ENCODE results near the gene CENPF.

The CENPF gene

GRCh38 chr1:214617246-214617645 is 14.3 kb downstream of the CENPF start:
- no peak for DNase-seq (ENCODE audit: low read depth, low spot score)

DNA sequence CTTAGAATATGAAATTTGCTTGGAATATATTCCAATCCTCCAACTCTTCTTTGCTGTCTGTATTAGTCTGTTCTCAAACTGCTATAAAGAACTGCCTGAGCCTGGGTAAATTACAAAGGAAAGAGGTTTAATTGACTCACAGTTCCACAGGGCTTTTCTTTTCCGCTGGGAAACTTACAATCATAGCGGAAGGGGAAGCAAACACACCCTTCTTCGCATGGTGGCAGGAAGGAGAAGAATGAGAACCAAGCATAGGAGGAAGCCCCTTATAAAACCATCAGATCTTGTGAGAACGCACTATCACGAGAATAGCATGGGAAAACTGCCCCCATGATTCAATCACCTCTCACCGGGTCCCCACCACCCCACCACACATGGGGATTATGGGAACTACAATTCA is 14.8 kb downstream of the CENPF start:
- no peak for DNase-seq (ENCODE audit: low read depth, low spot score)

GRCh38 chr1:214621236-214621635 is 18.2 kb downstream of the CENPF start:
- no peak for DNase-seq (ENCODE audit: low read depth, low spot score)

DNA sequence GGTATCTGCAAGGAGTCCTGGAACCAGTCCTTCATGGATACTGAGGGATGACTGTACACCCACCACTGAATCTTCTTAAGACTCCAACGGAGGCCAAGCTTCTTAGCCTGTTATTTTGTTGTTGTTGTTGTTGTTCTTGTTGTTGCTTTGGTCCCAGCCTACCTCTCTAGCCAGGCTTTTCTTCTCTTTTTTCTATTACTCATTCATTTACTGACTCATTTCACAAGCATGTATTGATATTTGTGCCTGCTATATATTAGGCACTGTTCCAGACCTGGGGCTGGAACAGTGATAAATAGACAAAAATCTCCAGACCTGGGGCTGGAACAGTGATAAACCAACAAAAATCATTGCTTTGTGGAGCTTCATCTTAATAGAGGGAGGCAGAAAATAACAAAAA is 20.4 kb downstream of the CENPF start:
- peak; percentile 37 for DNase-seq (ENCODE audit: low read depth, low spot score)

DNA sequence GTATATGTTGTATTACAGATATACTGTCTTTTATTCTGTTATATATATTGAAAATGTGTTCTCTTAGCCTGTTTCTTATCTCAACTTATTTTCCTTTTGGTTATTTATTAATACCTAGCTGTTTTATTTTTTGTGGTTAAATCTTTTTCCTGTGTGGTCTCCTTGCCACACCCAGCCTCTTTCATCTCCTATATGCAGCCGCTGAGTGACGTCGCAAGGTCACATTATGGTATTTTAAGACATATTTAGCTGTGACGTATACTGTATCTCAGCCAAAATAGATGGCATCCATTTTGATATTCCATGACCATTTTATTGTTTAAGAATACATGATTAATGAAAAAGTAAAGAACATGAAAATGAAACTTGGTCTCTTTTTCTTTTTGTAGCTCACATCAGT is 29.1 kb downstream of the CENPF start:
- no peak for DNase-seq (ENCODE audit: low read depth, low spot score)

- DNase-seq (ENCODE audit: low read depth, low spot score), result no peak
Measured at GRCh38 chr1:214633686-214634085, 30.7 kb downstream of the CENPF start.

- DNase-seq (ENCODE audit: low read depth, low spot score), result no peak
Measured at GRCh38 chr1:214634267-214634666, 31.3 kb downstream of the CENPF start.

DNA sequence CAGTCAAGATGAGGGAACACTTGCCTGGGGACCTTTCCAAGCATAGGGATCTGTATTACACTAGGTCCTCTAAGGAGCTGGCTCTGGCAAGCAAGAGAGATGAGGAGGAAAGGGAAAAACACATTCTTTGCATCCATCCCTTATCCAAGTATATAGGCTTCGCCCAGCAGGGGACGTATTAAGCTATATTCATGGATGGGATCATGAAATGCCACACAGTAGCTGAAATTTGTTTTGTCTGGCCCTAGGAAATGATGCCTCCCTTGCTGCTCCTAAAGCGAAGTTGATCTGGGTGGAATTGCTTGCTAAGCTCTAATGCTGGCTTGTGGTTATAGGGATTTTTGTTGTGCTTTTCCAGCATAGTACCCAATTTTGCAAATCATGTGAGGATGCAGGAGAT is 32.1 kb downstream of the CENPF start:
- no peak for DNase-seq (ENCODE audit: low read depth, low spot score)

DNA sequence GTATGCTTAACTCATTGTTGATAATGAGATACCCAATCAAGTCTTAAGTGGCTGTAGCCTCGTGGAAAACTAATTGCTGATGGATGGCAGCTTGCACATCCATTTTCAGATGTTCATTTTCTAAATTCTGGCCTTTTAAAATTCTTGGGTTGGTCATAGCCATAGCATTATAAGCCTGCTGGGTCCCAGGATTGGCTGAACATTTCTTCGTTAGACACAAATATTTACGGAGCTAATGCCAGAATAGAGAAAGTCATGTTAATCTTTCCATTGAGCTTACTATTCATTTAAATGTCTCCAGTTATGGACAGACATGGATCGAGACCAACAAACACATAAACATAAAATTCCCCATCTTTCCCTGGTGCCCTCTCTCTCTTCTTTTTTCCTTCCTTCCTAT is 32.5 kb downstream of the CENPF start:
- DNase-seq (ENCODE audit: low read depth, low spot score), result peak; percentile 23

DNA sequence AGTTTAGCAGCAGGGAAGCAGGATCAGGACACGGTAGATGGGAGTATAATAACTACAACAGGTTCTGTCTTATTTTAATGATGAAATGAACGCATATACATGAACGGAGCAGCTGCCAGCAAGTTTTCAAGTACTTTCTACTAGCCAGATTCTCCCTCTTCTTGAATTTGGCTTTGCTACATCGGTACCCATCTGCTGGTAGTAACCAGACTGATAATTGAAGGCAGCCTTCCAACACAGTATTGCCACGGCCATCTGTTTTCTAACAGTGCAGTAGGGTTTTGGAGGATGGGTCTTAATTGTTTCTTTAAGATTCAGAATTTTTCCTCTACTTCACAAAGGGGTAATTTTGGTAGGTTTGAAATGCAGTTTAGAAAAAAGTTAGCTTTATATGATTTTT is 33.4 kb downstream of the CENPF start:
- DNase-seq (ENCODE audit: low read depth, low spot score), result no peak

GRCh38 chr1:214637125-214637524 is 34.1 kb downstream of the CENPF start:
- no peak for DNase-seq (ENCODE audit: low read depth, low spot score)

DNA sequence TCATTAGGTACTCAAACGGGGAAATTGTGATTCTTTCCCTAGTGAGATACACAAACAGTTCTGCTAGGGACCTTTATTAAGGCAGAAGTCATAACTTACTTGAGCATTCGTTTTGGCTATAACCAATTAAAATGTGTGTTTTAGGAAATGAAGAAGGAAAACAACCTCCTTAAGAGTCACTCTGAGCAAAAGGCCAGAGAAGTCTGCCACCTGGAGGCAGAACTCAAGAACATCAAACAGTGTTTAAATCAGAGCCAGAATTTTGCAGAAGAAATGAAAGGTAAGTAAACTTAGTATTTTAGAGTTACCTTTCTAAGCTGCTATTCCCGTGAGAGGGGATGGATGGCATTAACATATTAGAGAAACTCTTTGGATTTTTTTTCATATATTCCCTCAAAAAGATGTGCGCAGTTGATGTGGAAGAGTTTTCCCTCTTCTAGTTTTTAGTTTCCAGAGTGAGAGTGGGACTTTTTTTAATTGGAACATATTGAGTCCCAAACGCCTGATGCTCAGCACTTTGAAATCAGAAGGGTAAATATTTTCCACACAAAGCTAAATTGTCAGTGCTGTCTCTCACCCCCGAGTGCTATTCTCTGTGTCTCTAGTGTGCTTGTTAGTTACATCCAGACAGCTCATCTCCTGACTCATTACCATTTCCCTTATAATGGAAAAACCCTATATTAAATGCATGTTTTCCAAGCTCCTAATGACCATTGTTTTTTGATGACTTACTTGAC is 34.9 kb downstream of the CENPF start:
- DNase-seq (ENCODE audit: low read depth, low spot score), result peak; percentile 61

GRCh38 chr1:214638459-214638807 is 35.4 kb downstream of the CENPF start:
- DNase-seq (ENCODE audit: low read depth, low spot score), result no peak

DNA sequence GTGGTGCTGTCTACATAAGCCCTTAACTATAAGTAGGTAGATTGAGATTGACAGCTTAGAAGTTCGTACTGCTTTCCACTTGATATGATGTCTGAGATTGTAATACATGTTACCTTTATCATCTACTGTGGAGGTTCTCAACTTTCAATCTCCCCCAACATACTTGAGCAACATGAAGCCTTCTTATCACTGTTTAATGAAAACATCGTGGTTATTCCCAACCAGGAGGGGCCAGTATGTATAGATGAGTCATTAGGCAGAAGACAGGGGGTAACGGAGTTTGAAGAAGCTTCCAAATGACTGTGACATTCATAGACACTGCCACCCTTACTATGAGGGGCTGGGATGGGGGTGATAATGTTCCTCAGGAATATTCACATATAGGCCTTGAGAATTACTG is 36.0 kb downstream of the CENPF start:
- peak; percentile 8 for DNase-seq (ENCODE audit: low read depth, low spot score)

GRCh38 chr1:214640431-214641213 is 37.6 kb downstream of the CENPF start:
- DNase-seq (ENCODE audit: low read depth, low spot score), result no peak

DNA sequence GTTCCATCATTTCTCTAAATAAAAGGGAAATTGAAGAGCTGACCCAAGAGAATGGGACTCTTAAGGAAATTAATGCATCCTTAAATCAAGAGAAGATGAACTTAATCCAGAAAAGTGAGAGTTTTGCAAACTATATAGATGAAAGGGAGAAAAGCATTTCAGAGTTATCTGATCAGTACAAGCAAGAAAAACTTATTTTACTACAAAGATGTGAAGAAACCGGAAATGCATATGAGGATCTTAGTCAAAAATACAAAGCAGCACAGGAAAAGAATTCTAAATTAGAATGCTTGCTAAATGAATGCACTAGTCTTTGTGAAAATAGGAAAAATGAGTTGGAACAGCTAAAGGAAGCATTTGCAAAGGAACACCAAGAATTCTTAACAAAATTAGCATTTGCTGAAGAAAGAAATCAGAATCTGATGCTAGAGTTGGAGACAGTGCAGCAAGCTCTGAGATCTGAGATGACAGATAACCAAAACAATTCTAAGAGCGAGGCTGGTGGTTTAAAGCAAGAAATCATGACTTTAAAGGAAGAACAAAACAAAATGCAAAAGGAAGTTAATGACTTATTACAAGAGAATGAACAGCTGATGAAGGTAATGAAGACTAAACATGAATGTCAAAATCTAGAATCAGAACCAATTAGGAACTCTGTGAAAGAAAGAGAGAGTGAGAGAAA is 38.4 kb downstream of the CENPF start:
- no peak for DNase-seq (ENCODE audit: low read depth, low spot score)

- no peak for DNase-seq (ENCODE audit: low read depth, low spot score)
Measured at GRCh38 chr1:214643030-214643429, 40.0 kb downstream of the CENPF start.

DNA sequence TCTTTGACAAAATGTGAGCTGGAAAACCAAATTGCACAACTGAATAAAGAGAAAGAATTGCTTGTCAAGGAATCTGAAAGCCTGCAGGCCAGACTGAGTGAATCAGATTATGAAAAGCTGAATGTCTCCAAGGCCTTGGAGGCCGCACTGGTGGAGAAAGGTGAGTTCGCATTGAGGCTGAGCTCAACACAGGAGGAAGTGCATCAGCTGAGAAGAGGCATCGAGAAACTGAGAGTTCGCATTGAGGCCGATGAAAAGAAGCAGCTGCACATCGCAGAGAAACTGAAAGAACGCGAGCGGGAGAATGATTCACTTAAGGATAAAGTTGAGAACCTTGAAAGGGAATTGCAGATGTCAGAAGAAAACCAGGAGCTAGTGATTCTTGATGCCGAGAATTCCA is 42.7 kb downstream of the CENPF start:
- no peak for DNase-seq (ENCODE audit: low read depth, low spot score)

DNA sequence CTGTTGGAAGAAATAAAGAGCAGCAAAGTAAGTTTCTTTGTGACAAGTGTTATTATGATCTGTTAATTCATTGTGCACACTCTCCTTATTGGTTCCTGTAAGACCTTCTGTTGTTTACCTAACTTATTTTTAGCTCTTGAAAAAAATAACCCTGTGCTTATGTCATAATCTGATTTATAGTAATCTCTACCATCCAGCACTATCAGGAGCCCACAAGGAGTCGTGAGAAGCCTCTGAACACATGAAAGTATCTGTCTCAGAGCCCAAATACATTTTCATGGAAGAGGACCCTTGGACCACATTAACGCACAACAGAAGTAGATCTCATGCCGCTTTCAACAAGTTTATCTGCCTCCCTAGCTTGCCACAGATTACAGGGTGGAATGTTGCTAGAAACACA is 45.8 kb downstream of the CENPF start:
- no peak for DNase-seq (ENCODE audit: low read depth, low spot score)

DNA sequence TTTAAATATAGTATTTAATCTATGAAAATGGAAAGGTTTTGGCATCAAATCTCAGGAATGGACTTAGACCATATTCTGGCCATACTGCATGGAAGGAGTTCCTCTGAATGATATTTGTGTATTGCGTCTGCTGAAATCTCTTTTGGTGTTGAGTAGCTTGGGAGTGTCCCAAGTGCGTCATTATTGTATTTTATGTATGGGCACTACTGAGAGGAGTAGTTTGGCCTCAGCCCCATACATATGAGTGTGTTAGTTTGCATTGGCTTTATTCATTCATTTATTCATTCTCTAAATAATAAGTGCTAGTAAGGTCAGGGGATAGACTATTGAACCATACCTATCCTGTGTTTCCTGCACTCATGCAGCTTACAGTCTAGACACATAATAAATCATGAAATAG is 46.6 kb downstream of the CENPF start:
- DNase-seq (ENCODE audit: low read depth, low spot score), result no peak

DNA sequence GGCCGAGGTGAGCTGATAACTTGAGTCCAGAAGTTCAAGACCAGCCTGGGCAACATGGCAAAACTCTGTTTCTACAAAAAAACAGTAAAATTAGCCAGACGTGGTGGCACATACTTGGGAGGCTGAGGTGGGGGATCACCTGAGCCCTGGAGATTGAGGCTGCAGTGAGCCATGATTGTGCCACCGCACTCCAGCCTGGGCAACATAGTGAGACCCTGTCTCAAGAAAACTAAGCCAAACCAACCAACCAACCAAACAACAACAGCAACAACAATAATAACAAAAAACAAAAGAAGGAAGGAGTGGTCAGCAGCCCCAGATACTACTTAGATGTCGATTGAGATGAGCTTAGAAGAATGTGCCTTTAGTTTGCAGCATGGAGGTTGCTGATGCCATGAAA is 47.7 kb downstream of the CENPF start:
- DNase-seq (ENCODE audit: low read depth, low spot score), result no peak

DNA sequence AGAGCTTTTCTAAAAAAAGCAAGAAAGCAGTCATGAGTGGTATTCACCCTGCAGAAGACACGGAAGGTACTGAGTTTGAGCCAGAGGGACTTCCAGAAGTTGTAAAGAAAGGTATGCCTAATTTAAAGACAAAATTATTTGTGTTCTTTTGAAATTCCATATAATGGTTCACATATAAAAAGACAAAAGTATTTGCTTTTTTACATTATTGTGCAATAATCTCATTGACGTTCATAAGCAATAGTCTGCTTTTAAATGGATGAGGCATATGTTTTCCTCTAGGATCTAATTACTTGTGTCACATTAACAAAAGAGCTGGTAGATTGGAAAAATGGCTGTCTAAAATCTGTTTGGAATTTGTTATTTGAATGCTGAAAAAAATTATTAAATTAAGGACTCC is 54.3 kb downstream of the CENPF start:
- DNase-seq (ENCODE audit: low read depth, low spot score), result no peak

DNA sequence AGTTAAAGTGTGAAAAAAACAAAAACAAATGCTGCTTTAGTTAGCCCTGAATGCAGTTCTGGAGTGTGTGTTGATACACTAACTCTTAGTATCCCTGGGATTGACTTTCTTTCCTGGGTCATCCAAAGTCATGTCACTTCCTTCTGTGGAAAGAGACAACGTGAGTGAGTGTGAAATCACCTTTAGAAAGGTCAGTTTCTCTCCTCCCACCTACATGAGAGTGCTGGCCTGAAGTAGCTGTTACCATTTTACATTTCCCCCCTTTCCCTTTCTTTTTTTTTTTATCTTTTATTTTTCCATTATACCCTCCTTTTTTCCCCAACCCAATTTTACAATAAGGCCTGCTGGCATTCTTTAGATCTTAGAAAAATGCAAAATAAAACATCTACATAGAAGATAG is 55.2 kb downstream of the CENPF start:
- DNase-seq (ENCODE audit: low read depth, low spot score), result no peak

All from astrocyte of the hippocampus (primary cell).